Measurements from ENCODE around the gene PLXNA2.

DNA sequence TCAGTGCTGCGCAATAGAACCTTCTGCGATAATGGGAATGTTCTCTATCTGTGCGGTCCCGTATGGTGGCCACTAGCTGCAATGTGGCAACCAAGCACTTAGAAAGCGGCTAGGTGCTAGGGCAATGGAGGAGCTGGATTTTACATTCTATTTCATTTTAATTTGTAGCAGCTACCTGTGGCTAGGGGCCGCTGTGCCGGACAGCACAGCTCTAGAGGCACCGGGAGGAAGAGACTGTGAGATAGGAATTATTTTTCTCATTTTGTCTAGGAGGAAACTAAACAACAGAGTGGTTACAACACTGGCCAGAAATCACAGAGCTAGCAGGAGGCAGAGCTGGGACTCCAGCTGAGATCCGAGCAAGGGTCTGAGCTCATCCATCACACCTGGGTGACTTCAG is 202.7 kb downstream of the PLXNA2 start:
- TF ChIP-seq, protein P1, sequence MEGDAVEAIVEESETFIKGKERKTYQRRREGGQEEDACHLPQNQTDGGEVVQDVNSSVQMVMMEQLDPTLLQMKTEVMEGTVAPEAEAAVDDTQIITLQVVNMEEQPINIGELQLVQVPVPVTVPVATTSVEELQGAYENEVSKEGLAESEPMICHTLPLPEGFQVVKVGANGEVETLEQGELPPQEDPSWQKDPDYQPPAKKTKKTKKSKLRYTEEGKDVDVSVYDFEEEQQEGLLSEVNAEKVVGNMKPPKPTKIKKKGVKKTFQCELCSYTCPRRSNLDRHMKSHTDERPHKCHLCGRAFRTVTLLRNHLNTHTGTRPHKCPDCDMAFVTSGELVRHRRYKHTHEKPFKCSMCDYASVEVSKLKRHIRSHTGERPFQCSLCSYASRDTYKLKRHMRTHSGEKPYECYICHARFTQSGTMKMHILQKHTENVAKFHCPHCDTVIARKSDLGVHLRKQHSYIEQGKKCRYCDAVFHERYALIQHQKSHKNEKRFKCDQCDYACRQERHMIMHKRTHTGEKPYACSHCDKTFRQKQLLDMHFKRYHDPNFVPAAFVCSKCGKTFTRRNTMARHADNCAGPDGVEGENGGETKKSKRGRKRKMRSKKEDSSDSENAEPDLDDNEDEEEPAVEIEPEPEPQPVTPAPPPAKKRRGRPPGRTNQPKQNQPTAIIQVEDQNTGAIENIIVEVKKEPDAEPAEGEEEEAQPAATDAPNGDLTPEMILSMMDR (conservative IDR thresholded peaks at IDR 0.05; ENCODE audit: low read depth, low read length): no peak
- no peak for TF ChIP-seq EZH2 (IDR thresholded peaks at IDR 0.05; ENCODE audit: borderline replicate concordance, low read depth, low read length, poor library complexity, severe bottlenecking)
